Endometrial microvascular endothelial cells (primary cell): ENCODE measurements around the gene SYNGR1. TPM values are rescaled to one million over a fixed set of nuclear protein-coding genes. Genes with fewer than 3 reads are reported as not detected.

ENCODE experiments used
- in situ Hi-C: cut with HindIII; loops from 2 replicates; pipeline ENCODE4 v1.10.0; 2017; ENCODE audit warnings: low sequenced_read_pairs, low pct_unique_long_range_greater_than_20kb; ENCODE audit errors: inconsistent ontology term
- total RNA-seq: library from RNA; depleted of rRNA; stranded (reverse); fragments of >200 nt; gene quantifications from one replicate; pipeline ENCODE4 v1.2.3, GENCODE V29; 2015; ENCODE audit errors: inconsistent ontology term

The SYNGR1 gene
- total RNA-seq, 1 donor from 2014 or later: 0.19 TPM

GRCh38 chr22:39419096-39419495 lies 69.3 kb downstream of the SYNGR1 start:
- in situ Hi-C loops: no loop called here

GRCh38 chr22:39419911-39420310 lies 70.1 kb downstream of the SYNGR1 start:
- in situ Hi-C loops: no loop called here

- in situ Hi-C loops: no loop called here
Observed at GRCh38 chr22:39421691-39422090, 71.9 kb downstream of the SYNGR1 start.

GRCh38 chr22:39422101-39422500 lies 72.3 kb downstream of the SYNGR1 start:
- in situ Hi-C loops: no loop called here

- in situ Hi-C loops: no loop called here
Observed at GRCh38 chr22:39422721-39423120, 72.9 kb downstream of the SYNGR1 start.

GRCh38 chr22:39423976-39424375 lies 74.2 kb downstream of the SYNGR1 start:
- in situ Hi-C loops: no loop called here

- in situ Hi-C loops: no loop called here
Observed at GRCh38 chr22:39426380-39427043, 76.7 kb downstream of the SYNGR1 start.

- in situ Hi-C loops: no loop called here
Observed at GRCh38 chr22:39427751-39428596, 78.2 kb downstream of the SYNGR1 start.

- in situ Hi-C loops: no loop called here
Observed at GRCh38 chr22:39428597-39429071, 78.8 kb downstream of the SYNGR1 start.

- in situ Hi-C loops: no loop called here
Observed at GRCh38 chr22:39429186-39429585, 79.4 kb downstream of the SYNGR1 start.

GRCh38 chr22:39429916-39430575 lies 80.3 kb downstream of the SYNGR1 start:
- in situ Hi-C loops: no loop called here

- in situ Hi-C loops: no loop called here
Observed at GRCh38 chr22:39430576-39431150, 80.9 kb downstream of the SYNGR1 start.

- in situ Hi-C loops: no loop called here
Observed at GRCh38 chr22:39431216-39431801, 81.5 kb downstream of the SYNGR1 start.

GRCh38 chr22:39431821-39432251 lies 82.0 kb downstream of the SYNGR1 start:
- in situ Hi-C loops: no loop called here

- in situ Hi-C loops: no loop called here
Observed at GRCh38 chr22:39432361-39432811, 82.6 kb downstream of the SYNGR1 start.

- in situ Hi-C loops: no loop called here
Observed at GRCh38 chr22:39433476-39434242, 83.9 kb downstream of the SYNGR1 start.

- in situ Hi-C loops: no loop called here
Observed at GRCh38 chr22:39434243-39434653, 84.5 kb downstream of the SYNGR1 start.

- in situ Hi-C loops: no loop called here
Observed at GRCh38 chr22:39434721-39435120, 84.9 kb downstream of the SYNGR1 start.
